DOHH2 (cell line): ENCODE results near the gene ATG16L1.

Experiments
- H3F3A ChIP-seq: fragments of 200-600 bp; sonication (generic), shearing (Covaris generic); 2 replicates; pipeline ENCODE4 v1.6.0; 2016; ENCODE audit warnings: antibody characterized with exemption, mild to moderate bottlenecking; ENCODE audit not compliant: control insufficient read depth, insufficient read depth
- H3K27ac ChIP-seq: fragments of 200-600 bp; sonication (generic); 2 replicates; pipeline ENCODE4 v1.5.1; 2014; ENCODE audit warnings: low read depth, mild to moderate bottlenecking, low read length, moderate library complexity
- H3K27me3 ChIP-seq: fragments of 200-600 bp; sonication (generic); 2 replicates; pipeline ENCODE4 v1.6.1; 2014; ENCODE audit warnings: mild to moderate bottlenecking, low read length, mixed read lengths; ENCODE audit not compliant: control insufficient read depth
- H3K36me3 ChIP-seq: fragments of 200-600 bp; sonication (generic); 2 replicates; pipeline ENCODE4 v1.6.1; 2014; ENCODE audit warnings: mild to moderate bottlenecking, low read length, moderate library complexity, mixed read lengths; ENCODE audit not compliant: control insufficient read depth
- H3K4me1 ChIP-seq: fragments of 200-600 bp; sonication (generic); 2 replicates; pipeline ENCODE4 v1.6.1; 2014; ENCODE audit warnings: mild to moderate bottlenecking, low read length, mixed read lengths; ENCODE audit not compliant: control insufficient read depth
- H3K4me2 ChIP-seq: fragments of 200-600 bp; sonication (generic); 2 replicates; pipeline ENCODE4 v1.6.0; 2014; ENCODE audit warnings: mild to moderate bottlenecking, low read length, moderate library complexity
- H3K4me3 ChIP-seq: fragments of 200-600 bp; sonication (generic); 2 replicates; pipeline ENCODE4 v1.5.1; 2014; ENCODE audit warnings: mild to moderate bottlenecking, low read length, mixed read lengths
- H3K79me2 ChIP-seq: fragments of 200-600 bp; sonication (generic); 2 replicates; pipeline ENCODE4 v1.6.1; 2014; ENCODE audit warnings: mild to moderate bottlenecking, low read length, mixed read lengths; ENCODE audit not compliant: control insufficient read depth
- H3K9me2 ChIP-seq: fragments of 200-600 bp; sonication (generic); replicated peaks from 2 replicates; pipeline ENCODE4 v1.6.1; 2014; ENCODE audit warnings: mild to moderate bottlenecking, low read length, mixed read lengths; ENCODE audit not compliant: control insufficient read depth
- H3K9me3 ChIP-seq: fragments of 200-600 bp; sonication (generic); 2 replicates; pipeline ENCODE4 v1.6.1; 2014; ENCODE audit warnings: antibody characterized with exemption, low read length, mixed read lengths; ENCODE audit not compliant: control insufficient read depth, insufficient read depth
- H4K20me1 ChIP-seq: fragments of 200-600 bp; sonication (generic); 2 replicates; pipeline ENCODE4 v1.6.0; 2014; ENCODE audit warnings: low read depth, mild to moderate bottlenecking, antibody characterized with exemption, low read length, moderate library complexity; ENCODE audit not compliant: control insufficient read depth, insufficient read depth
- EZH2phosphoT487 ChIP-seq: fragments of 200-600 bp; sonication (generic); IDR thresholded peaks from 2 replicates; pipeline ENCODE4 v1.6.1; 2017; ENCODE audit warnings: borderline replicate concordance, mild to moderate bottlenecking, antibody characterized with exemption, low read length, moderate library complexity, mixed read lengths
- TF ChIP-seq, protein P1 (sequence below): fragments of 200-600 bp; sonication (generic); IDR thresholded peaks from one replicate; pipeline ENCODE4 v1.5.1; 2014; ENCODE audit warnings: antibody characterized with exemption, mild to moderate bottlenecking, low read depth, low read length; ENCODE audit not compliant: poor library complexity, severe bottlenecking

Gene ATG16L1

DNA sequence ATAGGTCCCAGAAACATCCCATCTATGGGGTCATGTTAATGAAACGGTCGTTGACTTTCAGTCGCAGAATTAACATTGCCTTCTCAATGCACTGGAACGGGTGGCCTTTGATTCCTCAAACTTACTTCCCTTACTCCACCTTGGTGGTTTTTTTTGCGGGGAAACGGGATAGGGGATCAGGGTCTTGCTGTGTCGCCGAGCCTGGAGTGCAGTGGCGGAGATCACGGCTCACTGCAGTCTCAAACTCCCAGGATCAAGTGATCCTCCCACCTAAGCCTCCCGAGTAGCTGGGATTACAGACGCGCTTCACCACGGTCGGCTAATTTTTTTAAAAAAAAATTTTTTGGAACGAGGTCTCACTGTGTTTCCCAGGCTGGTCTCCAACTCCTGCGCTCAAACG, 754 bp downstream of the ATG16L1 start:
- Histone ChIP-seq H3K27me3 (no peaks in the 10 kb centered on the region), H3K36me3 (peaks cover 38% of the 10 kb centered on the region), H3K9me2 (no peaks in the 10 kb centered on the region), H3K9me3 (no peaks in the 10 kb centered on the region), H3K4me1 (peaks cover 52% of the 10 kb centered on the region), H3K4me2 (peak overlapping the region; percentile 86), H3K79me2 (peaks cover 57% of the 10 kb centered on the region), H4K20me1 (peaks cover 18% of the 10 kb centered on the region), H3K27ac (peak overlapping the region; percentile 27), H3K4me3 (peak overlapping the region; percentile 81), H3F3A (peaks cover 8% of the 10 kb centered on the region)
- TF ChIP-seq, protein P1, sequence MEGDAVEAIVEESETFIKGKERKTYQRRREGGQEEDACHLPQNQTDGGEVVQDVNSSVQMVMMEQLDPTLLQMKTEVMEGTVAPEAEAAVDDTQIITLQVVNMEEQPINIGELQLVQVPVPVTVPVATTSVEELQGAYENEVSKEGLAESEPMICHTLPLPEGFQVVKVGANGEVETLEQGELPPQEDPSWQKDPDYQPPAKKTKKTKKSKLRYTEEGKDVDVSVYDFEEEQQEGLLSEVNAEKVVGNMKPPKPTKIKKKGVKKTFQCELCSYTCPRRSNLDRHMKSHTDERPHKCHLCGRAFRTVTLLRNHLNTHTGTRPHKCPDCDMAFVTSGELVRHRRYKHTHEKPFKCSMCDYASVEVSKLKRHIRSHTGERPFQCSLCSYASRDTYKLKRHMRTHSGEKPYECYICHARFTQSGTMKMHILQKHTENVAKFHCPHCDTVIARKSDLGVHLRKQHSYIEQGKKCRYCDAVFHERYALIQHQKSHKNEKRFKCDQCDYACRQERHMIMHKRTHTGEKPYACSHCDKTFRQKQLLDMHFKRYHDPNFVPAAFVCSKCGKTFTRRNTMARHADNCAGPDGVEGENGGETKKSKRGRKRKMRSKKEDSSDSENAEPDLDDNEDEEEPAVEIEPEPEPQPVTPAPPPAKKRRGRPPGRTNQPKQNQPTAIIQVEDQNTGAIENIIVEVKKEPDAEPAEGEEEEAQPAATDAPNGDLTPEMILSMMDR: no peak
- TF ChIP-seq EZH2phosphoT487: no peak

GRCh38 chr2:233255151-233255550, 3.7 kb downstream of the ATG16L1 start:
- H3K4me3 ChIP-seq: no peak overlapping the region
- no peaks in the 10 kb centered on the region for H3K9me2 ChIP-seq
- peaks cover 2% of the 10 kb centered on the region for H3F3A ChIP-seq
- no peaks in the 10 kb centered on the region for H3K9me3 ChIP-seq
- H3K4me2 ChIP-seq: peak overlapping the region; percentile 7; the same call in 1 of the 2 replicates
- H3K27ac ChIP-seq: no peak overlapping the region
- H3K4me1 ChIP-seq: peaks cover 44% of the 10 kb centered on the region
- TF ChIP-seq, protein P1: no peak
- TF ChIP-seq EZH2phosphoT487: no peak
- H3K36me3 ChIP-seq: peaks cover 65% of the 10 kb centered on the region
- no peaks in the 10 kb centered on the region for H3K27me3 ChIP-seq
- peaks cover 79% of the 10 kb centered on the region for H3K79me2 ChIP-seq
- H4K20me1 ChIP-seq: peaks cover 18% of the 10 kb centered on the region

DNA sequence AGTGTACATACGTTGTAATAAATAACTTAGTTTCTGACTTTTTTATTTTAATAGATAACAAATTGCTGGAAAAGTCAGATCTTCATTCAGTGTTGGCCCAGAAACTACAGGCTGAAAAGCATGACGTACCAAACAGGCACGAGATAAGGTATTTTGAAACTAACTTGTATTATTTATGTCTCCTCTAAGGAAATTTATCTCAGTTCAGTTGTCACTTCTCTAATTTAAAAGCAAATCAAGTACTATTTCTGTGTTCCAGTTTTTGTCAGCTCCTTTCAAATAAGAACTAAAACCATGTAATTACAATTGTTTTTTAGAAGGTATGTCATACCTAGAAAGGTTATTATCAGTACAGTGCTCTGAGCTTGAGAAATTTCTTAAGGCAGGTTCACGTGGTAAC, 4.6 kb downstream of the ATG16L1 start:
- no peaks in the 10 kb centered on the region; the same call in 1 of the 2 replicates for H3F3A ChIP-seq
- H3K4me1 ChIP-seq: peaks cover 38% of the 10 kb centered on the region
- H3K27me3 ChIP-seq: no peaks in the 10 kb centered on the region
- H3K9me2 ChIP-seq: no peaks in the 10 kb centered on the region
- H3K79me2 ChIP-seq: peaks cover 86% of the 10 kb centered on the region
- H4K20me1 ChIP-seq: peaks cover 18% of the 10 kb centered on the region
- no peak overlapping the region for H3K4me2 ChIP-seq
- peaks cover 72% of the 10 kb centered on the region for H3K36me3 ChIP-seq
- no peaks in the 10 kb centered on the region for H3K9me3 ChIP-seq
- no peak for TF ChIP-seq EZH2phosphoT487
- TF ChIP-seq, protein P1: no peak
- no peak overlapping the region for H3K27ac ChIP-seq
- H3K4me3 ChIP-seq: no peak overlapping the region
